ENCODE results near the gene TLR5.

The TLR5 gene

DNA sequence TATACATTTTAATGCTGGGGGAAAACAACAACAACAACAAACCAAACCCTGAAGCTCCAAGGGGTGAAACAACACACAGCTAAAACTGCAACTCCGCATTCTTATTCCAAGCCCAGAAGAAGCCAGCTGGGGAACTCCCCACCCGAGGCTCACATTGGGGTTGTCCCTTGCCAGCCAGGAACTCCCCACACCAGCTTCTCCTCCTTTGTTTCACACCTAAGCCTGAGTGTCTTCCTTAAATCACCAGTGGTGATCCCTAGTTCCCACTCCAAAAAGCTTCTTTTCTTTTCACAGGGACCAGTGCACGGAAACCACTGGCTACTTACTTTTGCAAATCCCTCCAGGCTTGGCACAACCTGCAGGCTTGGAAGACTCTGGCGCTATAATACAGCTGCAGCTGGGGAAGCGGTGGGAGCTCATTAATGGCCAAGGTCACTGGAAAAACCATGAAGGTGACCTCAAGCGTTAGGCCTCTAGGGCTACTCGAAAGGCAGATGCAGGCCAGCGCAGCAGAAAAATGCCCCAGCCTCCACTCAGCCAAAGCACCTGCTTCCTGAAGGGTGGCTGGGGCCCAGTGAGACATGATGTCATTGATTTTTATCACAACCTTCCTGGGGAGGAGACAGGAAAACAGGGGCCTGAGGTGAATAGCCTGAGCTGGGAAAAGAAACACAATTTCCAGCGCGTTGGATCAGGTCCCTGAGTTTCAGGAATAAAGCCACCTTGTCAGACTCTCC is 40.1 kb downstream of the TLR5 start:
- H2AFZ ChIP-seq (ENCODE audit: low read depth, low read length, severe bottlenecking): no peak overlapping the region
- H3K4me2 ChIP-seq (ENCODE audit: low read depth, low read length, poor library complexity, severe bottlenecking): no peak overlapping the region
- TF ChIP-seq EZH2phosphoT487 (conservative IDR thresholded peaks at IDR 0.05; ENCODE audit: low read length): no peak
- TF ChIP-seq, protein P1, sequence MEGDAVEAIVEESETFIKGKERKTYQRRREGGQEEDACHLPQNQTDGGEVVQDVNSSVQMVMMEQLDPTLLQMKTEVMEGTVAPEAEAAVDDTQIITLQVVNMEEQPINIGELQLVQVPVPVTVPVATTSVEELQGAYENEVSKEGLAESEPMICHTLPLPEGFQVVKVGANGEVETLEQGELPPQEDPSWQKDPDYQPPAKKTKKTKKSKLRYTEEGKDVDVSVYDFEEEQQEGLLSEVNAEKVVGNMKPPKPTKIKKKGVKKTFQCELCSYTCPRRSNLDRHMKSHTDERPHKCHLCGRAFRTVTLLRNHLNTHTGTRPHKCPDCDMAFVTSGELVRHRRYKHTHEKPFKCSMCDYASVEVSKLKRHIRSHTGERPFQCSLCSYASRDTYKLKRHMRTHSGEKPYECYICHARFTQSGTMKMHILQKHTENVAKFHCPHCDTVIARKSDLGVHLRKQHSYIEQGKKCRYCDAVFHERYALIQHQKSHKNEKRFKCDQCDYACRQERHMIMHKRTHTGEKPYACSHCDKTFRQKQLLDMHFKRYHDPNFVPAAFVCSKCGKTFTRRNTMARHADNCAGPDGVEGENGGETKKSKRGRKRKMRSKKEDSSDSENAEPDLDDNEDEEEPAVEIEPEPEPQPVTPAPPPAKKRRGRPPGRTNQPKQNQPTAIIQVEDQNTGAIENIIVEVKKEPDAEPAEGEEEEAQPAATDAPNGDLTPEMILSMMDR (IDR thresholded peaks at IDR 0.05; ENCODE audit: insufficient read depth, low read length, poor library complexity, severe bottlenecking): no peak
- H3K36me3 ChIP-seq (ENCODE audit: low read length): no peaks in the 10 kb centered on the region
- H3K9ac ChIP-seq (ENCODE audit: low read length): no peak overlapping the region
- no peaks in the 10 kb centered on the region for H3K79me2 ChIP-seq (ENCODE audit: insufficient read depth, low read length)
- H3K9me3 ChIP-seq (ENCODE audit: insufficient read depth, low read length): no peaks in the 10 kb centered on the region
- H3K9me2 ChIP-seq (replicated peaks; ENCODE audit: insufficient read depth, low read length): no peaks in the 10 kb centered on the region
- H3K27me3 ChIP-seq (ENCODE audit: low read length): no peaks in the 10 kb centered on the region
- H4K20me1 ChIP-seq (ENCODE audit: low read depth, low read length): no peaks in the 10 kb centered on the region
- H3F3A ChIP-seq (ENCODE audit: insufficient read depth): no peaks in the 10 kb centered on the region
- no peak overlapping the region for H3K4me3 ChIP-seq (ENCODE audit: insufficient read depth, low read length, poor library complexity, severe bottlenecking)
- H3K27ac ChIP-seq (ENCODE audit: low read depth, low read length): no peak overlapping the region

- no peaks in the 10 kb centered on the region for H3K9me3 ChIP-seq (ENCODE audit: insufficient read depth, low read length)
- no peaks in the 10 kb centered on the region for H3K9me2 ChIP-seq (replicated peaks; ENCODE audit: insufficient read depth, low read length)
- TF ChIP-seq, protein P1 (IDR thresholded peaks at IDR 0.05; ENCODE audit: insufficient read depth, low read length, poor library complexity, severe bottlenecking): no peak
- no peak for TF ChIP-seq EZH2phosphoT487 (conservative IDR thresholded peaks at IDR 0.05; ENCODE audit: low read length)
- no peaks in the 10 kb centered on the region for H4K20me1 ChIP-seq (ENCODE audit: low read depth, low read length)
- no peak overlapping the region for H2AFZ ChIP-seq (ENCODE audit: low read depth, low read length, severe bottlenecking)
- no peak overlapping the region for H3K4me3 ChIP-seq (ENCODE audit: insufficient read depth, low read length, poor library complexity, severe bottlenecking)
- H3K27me3 ChIP-seq (ENCODE audit: low read length): no peaks in the 10 kb centered on the region
- H3K9ac ChIP-seq (ENCODE audit: low read length): no peak overlapping the region
- no peaks in the 10 kb centered on the region for H3F3A ChIP-seq (ENCODE audit: insufficient read depth)
- H3K79me2 ChIP-seq (ENCODE audit: insufficient read depth, low read length): no peaks in the 10 kb centered on the region
- no peaks in the 10 kb centered on the region for H3K36me3 ChIP-seq (ENCODE audit: low read length)
- no peak overlapping the region for H3K4me2 ChIP-seq (ENCODE audit: low read depth, low read length, poor library complexity, severe bottlenecking)
- no peak overlapping the region for H3K27ac ChIP-seq (ENCODE audit: low read depth, low read length)
Observed at GRCh38 chr1:223097713-223098112, 45.3 kb downstream of the TLR5 start.

GRCh38 chr1:223095870-223096269 is 47.2 kb downstream of the TLR5 start:
- no peak for TF ChIP-seq EZH2phosphoT487 (conservative IDR thresholded peaks at IDR 0.05; ENCODE audit: low read length)
- TF ChIP-seq, protein P1 (IDR thresholded peaks at IDR 0.05; ENCODE audit: insufficient read depth, low read length, poor library complexity, severe bottlenecking): no peak
- Histone ChIP-seq H3K9me2 (replicated peaks; ENCODE audit: insufficient read depth, low read length) (no peaks in the 10 kb centered on the region), H2AFZ (ENCODE audit: low read depth, low read length, severe bottlenecking) (no peak overlapping the region), H3K4me2 (ENCODE audit: low read depth, low read length, poor library complexity, severe bottlenecking) (no peak overlapping the region), H3K36me3 (ENCODE audit: low read length) (no peaks in the 10 kb centered on the region), H3K4me3 (ENCODE audit: insufficient read depth, low read length, poor library complexity, severe bottlenecking) (no peak overlapping the region), H3K27me3 (ENCODE audit: low read length) (no peaks in the 10 kb centered on the region), H4K20me1 (ENCODE audit: low read depth, low read length) (no peaks in the 10 kb centered on the region), H3F3A (ENCODE audit: insufficient read depth) (no peaks in the 10 kb centered on the region), H3K9me3 (ENCODE audit: insufficient read depth, low read length) (no peaks in the 10 kb centered on the region), H3K79me2 (ENCODE audit: insufficient read depth, low read length) (no peaks in the 10 kb centered on the region), H3K9ac (ENCODE audit: low read length) (no peak overlapping the region), H3K27ac (ENCODE audit: low read depth, low read length) (no peak overlapping the region)

All from SU-DHL-6 (cell line).